Ovary (tissue), 3 donors: ENCODE results near the gene MASP2.

Source experiments
- CTCF ChIP-seq, 3 donors: fragments of 450-650 bp in 2 of 3; fragments of 200-600 bp in 1 of 3; IDR thresholded peaks; one replicate each; pipeline versions ENCODE4 v1.5.1 to v1.8.0; 2016 to 2022; ENCODE audit warnings: antibody characterized with exemption in 3 of 3, mild to moderate bottlenecking in 1 of 3
- POLR2A ChIP-seq: fragments of 450-650 bp; IDR thresholded peaks from one replicate; pipeline ENCODE4 v1.6.1; 2017; ENCODE audit warnings: antibody characterized with exemption, mild to moderate bottlenecking, moderate library complexity
- donor health status: DM: no; HTN: no; CAD: no.

DNA sequence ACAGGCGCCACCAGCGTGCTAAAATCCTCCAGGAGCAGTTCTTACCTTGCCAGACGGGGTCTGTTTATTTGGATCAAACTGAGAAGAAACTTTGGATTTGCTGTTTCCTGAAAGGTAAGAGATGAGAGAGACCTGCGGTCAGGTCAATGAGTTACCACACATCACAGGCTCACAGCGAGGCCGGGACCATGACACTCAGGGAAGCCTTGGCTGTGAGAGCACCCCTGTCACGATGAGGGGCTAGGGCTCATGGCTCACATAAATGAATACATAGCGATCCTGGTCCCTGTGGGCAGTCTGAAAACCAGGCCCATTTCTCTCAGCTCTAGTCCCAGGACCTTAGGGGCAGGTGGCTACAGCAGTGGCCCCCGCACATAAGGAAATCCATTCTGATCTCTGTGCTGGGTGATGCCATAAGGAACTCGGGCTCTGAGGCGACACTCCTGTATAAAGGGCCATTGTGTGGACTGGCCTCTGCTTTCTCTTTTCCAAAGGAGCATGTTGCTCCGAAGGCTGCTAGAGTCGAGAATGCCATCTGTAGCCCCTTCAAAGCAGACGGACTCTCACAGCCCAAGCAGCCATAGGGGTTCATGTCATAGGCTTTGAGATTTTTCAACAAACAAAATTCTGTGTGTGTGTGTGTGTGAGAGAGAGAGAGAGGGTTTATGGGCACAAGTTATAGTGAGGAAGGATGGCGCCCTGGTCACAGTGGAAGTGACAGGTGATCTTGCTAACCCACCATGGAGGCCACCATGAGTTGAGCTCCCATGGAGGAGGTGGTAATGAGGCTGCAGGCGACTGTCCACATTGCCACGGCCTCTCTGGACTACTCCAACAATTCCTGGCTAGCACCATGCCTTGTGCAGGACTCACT lies 21.8 kb upstream of the MASP2 start:
- TF ChIP-seq CTCF (IDR thresholded peaks at IDR 0.05), result no peak
- no peak for TF ChIP-seq POLR2A
